ENCODE data around the gene INSYN2B. TPM values are rescaled to one million over a fixed set of nuclear protein-coding genes. Genes with fewer than 3 reads are reported as not detected.

INSYN2B gene
- total RNA-seq (not detected), total RNA-seq (0 to 0.12 (median 0) reads per million in 29 experiments)
- not detected for total RNA-seq (2013)

DNA sequence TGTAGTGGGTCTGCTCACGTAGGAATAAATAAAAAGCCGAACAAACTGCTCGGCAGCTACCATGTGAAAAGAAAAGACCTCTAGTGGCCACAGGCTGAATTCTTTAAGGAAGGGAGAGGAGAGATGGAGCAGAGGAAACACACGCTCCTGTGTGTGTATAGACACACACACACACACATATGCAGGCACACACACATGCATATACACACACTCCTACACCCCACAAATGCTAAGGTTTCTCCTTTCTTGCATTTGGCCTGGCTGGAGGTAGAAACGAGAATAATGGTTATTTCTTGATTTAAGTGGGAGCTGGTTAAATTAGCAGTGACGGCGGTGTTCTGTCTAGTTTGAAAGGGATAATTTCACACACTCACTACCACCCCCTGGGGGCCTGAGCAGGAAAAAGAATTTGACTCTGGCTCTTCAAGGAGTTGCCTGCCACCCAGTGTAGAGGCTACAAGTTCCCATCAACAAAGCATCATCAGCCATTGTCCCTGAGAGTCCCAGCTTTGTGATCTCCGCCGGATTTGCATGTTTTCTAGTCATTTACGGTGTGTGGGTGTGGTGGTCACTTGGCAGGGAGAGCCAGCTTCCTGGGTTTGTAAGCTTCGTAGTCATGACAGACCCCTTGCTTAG lies at the start of gene INSYN2B:
Gene INSYN2B, minus strand, starts transcription at position 78 of the 636 bp plus-strand sequence. CDS start 96,597 bp downstream, outside the sequence.
- H3K4me3 Mint-ChIP-seq: no peak within 1 kb of the TSS
- Histone ChIP-seq H3K4me3 (ENCODE audit: control insufficient read depth in 1 of 2, extremely low read depth in 1 of 2, low read length in 1 of 2) (no peak within 1 kb of the TSS), H3K27me3 (replicated peaks in 1 of 2; ENCODE audit: control insufficient read depth in 2 of 2, extremely low read depth in 1 of 2, insufficient read depth in 2 of 2, low read length in 1 of 2) (no peaks in the 10 kb centered on the region), H3K4me1 (ENCODE audit: control insufficient read depth in 1 of 2, extremely low read depth in 1 of 2, insufficient read depth in 2 of 2, low read length in 2 of 2) (no peaks in the 10 kb centered on the region), H3K36me3 (ENCODE audit: control insufficient read depth in 2 of 2, extremely low read depth in 1 of 2, insufficient read depth in 1 of 2, low read length in 1 of 2) (peaks cover 9 to 40% of the 10 kb centered on the region in 2 donors), H3K9me3 (no peaks in the 10 kb centered on the region), H3K27ac (ENCODE audit: low read length) (no peak within 1 kb of the TSS)
- no peaks in the 10 kb centered on the region for H3K4me1 Mint-ChIP-seq
- H3K36me3 Mint-ChIP-seq: peaks cover 37% of the 10 kb centered on the region
- WGBS (ENCODE audit: insufficient coverage): 100% methylated on average over 2 of the region's 11 CpGs
- peak in 3 of 35 experiments; percentile 4 to 6 (median 5) for DNase-seq
- CTCF ChIA-PET: no interaction called here
- no peaks in the 10 kb centered on the region for H3K27me3 Mint-ChIP-seq
- POLR2A ChIA-PET: interaction anchor here in 1 of 2 donors (0.6 kb wide), 1 partner anchor 131 kb away, joined by 3 read pairs; no protein-coding TSS in a partner anchor
- no peaks in the 10 kb centered on the region for H3K9me3 Mint-ChIP-seq
- no peak within 1 kb of the TSS for H3K27ac Mint-ChIP-seq
- no peak for ATAC-seq (replicated peaks in 1 of 4)

DNA sequence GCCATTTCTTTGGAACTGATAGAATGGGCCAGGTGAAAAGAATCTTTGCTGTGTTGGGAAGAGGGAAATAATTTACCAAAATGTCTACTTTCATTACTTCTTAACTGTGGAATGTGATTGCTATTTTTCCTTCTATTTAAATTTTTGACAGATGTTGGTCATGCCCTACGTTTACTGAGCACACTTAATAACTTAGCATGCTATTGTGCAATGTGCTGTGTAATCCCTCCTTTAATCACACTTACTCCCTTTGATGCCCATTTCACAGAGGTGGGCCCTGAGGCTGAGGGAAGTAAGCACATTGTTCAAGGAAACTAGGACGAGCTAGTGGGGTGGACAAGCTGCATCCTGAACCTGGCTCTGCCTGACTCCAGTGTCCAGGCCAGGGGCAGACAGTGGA lies 47.8 kb upstream of the INSYN2B start:
- Mint-ChIP-seq H3K9me3 (no peaks in the 10 kb centered on the region), H3K27ac (no peak overlapping the region)

DNA sequence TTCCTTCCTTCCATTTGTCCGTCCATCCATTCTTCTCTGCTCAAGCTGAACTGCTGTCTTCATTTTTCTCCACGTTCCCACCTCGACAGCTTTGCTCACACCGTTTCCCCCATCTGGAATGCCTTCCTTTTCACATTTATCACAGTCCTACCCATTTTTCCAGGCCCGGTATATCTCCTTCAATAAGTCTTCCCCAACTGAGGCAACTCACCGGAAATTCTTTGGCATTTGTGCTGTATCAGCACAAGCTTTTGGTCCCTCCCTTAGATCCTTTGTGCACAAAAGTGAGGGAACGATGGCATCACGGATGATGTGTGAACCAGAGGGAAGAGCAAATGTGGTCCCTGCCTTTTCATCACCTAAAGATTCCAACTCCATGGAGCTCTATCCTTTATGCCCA lies 45.6 kb upstream of the INSYN2B start:
- H3K4me1 Mint-ChIP-seq: peaks cover 0 to 4% (median 0%) of the 10 kb centered on the region in 3 donors
- H3K27ac Mint-ChIP-seq: no peak overlapping the region
- no peaks in the 10 kb centered on the region for H3K9me3 Mint-ChIP-seq
- H3K27me3 ChIP-seq (replicated peaks in 1 of 2; ENCODE audit: control insufficient read depth in 2 of 2, extremely low read depth in 1 of 2, insufficient read depth in 2 of 2, low read length in 1 of 2): no peaks in the 10 kb centered on the region
- peaks cover 12 to 85% of the 10 kb centered on the region in 2 donors for H3K36me3 ChIP-seq (ENCODE audit: control insufficient read depth in 2 of 2, extremely low read depth in 1 of 2, insufficient read depth in 1 of 2, low read length in 1 of 2)
- CTCF ChIA-PET: no interaction called here
- H3K27ac ChIP-seq (ENCODE audit: low read length): no peak overlapping the region
- no peak overlapping the region for H3K4me3 ChIP-seq (ENCODE audit: control insufficient read depth in 1 of 2, extremely low read depth in 1 of 2, low read length in 1 of 2)
- no peaks in the 10 kb centered on the region for H3K9me3 ChIP-seq
- no peak overlapping the region for H3K4me3 Mint-ChIP-seq
- no peaks in the 10 kb centered on the region for H3K4me1 ChIP-seq (ENCODE audit: control insufficient read depth in 1 of 2, extremely low read depth in 1 of 2, insufficient read depth in 2 of 2, low read length in 2 of 2)
- DNase-seq: no peak
- POLR2A ChIA-PET: interaction anchor here in 1 of 2 donors (0.6 to 0.7 kb wide), 2 partner anchors 32 to 563 kb away, joined by 3 to 4 read pairs; no protein-coding TSS in a partner anchor
- ATAC-seq (replicated peaks in 1 of 4): no peak
- no peaks in the 10 kb centered on the region for H3K27me3 Mint-ChIP-seq
- H3K36me3 Mint-ChIP-seq: peaks cover 88% of the 10 kb centered on the region
- 92% methylated on average over 5 of the region's 8 CpGs for WGBS (ENCODE audit: insufficient coverage)

More for the DNA sequence above, 47.8 kb upstream of the INSYN2B start:
- H3K4me1 ChIP-seq (ENCODE audit: control insufficient read depth in 1 of 2, extremely low read depth in 1 of 2, insufficient read depth in 2 of 2, low read length in 2 of 2): no peaks in the 10 kb centered on the region
- Mint-ChIP-seq H3K4me3 (no peak overlapping the region), H3K36me3 (peaks cover 81% of the 10 kb centered on the region), H3K27me3 (no peaks in the 10 kb centered on the region), H3K4me1 (peaks cover 0 to 4% (median 0%) of the 10 kb centered on the region in 3 donors)
- no peaks in the 10 kb centered on the region for H3K27me3 ChIP-seq (replicated peaks in 1 of 2; ENCODE audit: control insufficient read depth in 2 of 2, extremely low read depth in 1 of 2, insufficient read depth in 2 of 2, low read length in 1 of 2)
- DNase-seq: no peak
- no peaks in the 10 kb centered on the region for H3K9me3 ChIP-seq
- POLR2A ChIA-PET: no interaction called here
- no peak overlapping the region for H3K27ac ChIP-seq (ENCODE audit: low read length)
- CTCF ChIA-PET: no interaction called here
- no peak overlapping the region for H3K4me3 ChIP-seq (ENCODE audit: control insufficient read depth in 1 of 2, extremely low read depth in 1 of 2, low read length in 1 of 2)
- ATAC-seq (replicated peaks in 1 of 4): no peak
- 100% methylated on average over 1 of the region's 2 CpGs for WGBS (ENCODE audit: insufficient coverage)
- peaks cover 6 to 83% of the 10 kb centered on the region in 2 donors for H3K36me3 ChIP-seq (ENCODE audit: control insufficient read depth in 2 of 2, extremely low read depth in 1 of 2, insufficient read depth in 1 of 2, low read length in 1 of 2)

DNA sequence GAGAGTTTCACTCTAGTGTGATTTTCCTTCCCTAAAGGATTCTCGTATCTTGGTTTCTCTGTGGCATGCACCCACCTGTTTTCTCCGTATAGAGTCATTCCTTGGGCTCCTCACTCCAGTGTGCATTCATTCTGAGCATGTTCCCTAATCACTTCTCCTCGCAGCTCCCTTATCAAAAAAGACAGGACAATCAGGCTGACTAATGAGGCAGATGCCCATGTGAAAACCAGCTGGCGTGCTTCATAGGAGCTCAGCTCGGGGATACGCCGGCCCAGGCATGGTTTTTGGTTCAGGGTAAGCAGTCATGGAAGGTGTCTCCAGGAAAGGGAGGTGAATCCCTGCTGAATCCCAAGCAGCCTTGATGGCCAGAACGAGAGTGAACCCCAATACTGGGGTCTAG lies 41.2 kb upstream of the INSYN2B start:
- ChIA-PET POLR2A (no interaction called here), CTCF (no interaction called here)
- Mint-ChIP-seq H3K9me3 (no peaks in the 10 kb centered on the region), H3K27ac (no peak overlapping the region), H3K4me3 (no peak overlapping the region), H3K36me3 (peaks cover 82% of the 10 kb centered on the region), H3K27me3 (no peaks in the 10 kb centered on the region), H3K4me1 (no peaks in the 10 kb centered on the region)
- no peaks in the 10 kb centered on the region for H3K4me1 ChIP-seq (ENCODE audit: control insufficient read depth in 1 of 2, extremely low read depth in 1 of 2, insufficient read depth in 2 of 2, low read length in 2 of 2)
- H3K27ac ChIP-seq (ENCODE audit: low read length): no peak overlapping the region
- no peaks in the 10 kb centered on the region for H3K9me3 ChIP-seq
- ATAC-seq (replicated peaks in 1 of 4): no peak
- WGBS (ENCODE audit: insufficient coverage): 100% methylated on average over 2 of the region's 8 CpGs
- H3K4me3 ChIP-seq (ENCODE audit: control insufficient read depth in 1 of 2, extremely low read depth in 1 of 2, low read length in 1 of 2): no peak overlapping the region
- H3K36me3 ChIP-seq (ENCODE audit: control insufficient read depth in 2 of 2, extremely low read depth in 1 of 2, insufficient read depth in 1 of 2, low read length in 1 of 2): peaks cover 10 to 87% of the 10 kb centered on the region in 2 donors
- H3K27me3 ChIP-seq (replicated peaks in 1 of 2; ENCODE audit: control insufficient read depth in 2 of 2, extremely low read depth in 1 of 2, insufficient read depth in 2 of 2, low read length in 1 of 2): no peaks in the 10 kb centered on the region
- DNase-seq: no peak

DNA sequence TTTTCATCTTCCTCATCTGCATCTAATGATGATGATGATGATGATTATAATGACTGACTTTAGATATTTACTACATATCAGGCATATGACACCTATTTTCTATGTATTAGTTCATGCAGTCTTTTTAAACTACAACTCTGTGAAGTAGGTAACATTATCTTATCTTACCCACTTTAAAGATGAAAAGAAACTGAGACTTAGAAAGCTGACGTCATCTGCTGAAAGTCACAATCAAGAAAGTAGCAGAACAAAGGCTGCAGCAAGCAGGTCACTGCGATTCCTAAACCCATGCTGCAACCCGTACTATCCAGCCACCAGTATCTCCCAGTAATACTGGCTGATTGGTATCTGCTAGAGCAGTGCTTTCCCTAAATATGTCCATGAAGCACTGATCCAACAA lies 40.1 kb upstream of the INSYN2B start:
- H3K4me1 ChIP-seq (ENCODE audit: control insufficient read depth in 1 of 2, extremely low read depth in 1 of 2, insufficient read depth in 2 of 2, low read length in 2 of 2): no peaks in the 10 kb centered on the region
- H3K36me3 ChIP-seq (ENCODE audit: control insufficient read depth in 2 of 2, extremely low read depth in 1 of 2, insufficient read depth in 1 of 2, low read length in 1 of 2): peaks cover 6 to 85% of the 10 kb centered on the region in 2 donors
- 94% methylated on average over 3 of the region's 3 CpGs for WGBS (ENCODE audit: insufficient coverage)
- H3K27me3 ChIP-seq (replicated peaks in 1 of 2; ENCODE audit: control insufficient read depth in 2 of 2, extremely low read depth in 1 of 2, insufficient read depth in 2 of 2, low read length in 1 of 2): no peaks in the 10 kb centered on the region
- ChIA-PET CTCF (no interaction called here), POLR2A (no interaction called here)
- no peaks in the 10 kb centered on the region for H3K9me3 Mint-ChIP-seq
- ATAC-seq (replicated peaks in 1 of 4) (no peak), DNase-seq (no peak)
- peaks cover 77% of the 10 kb centered on the region for H3K36me3 Mint-ChIP-seq
- H3K27me3 Mint-ChIP-seq: no peaks in the 10 kb centered on the region
- no peaks in the 10 kb centered on the region for H3K9me3 ChIP-seq
- H3K4me3 Mint-ChIP-seq: no peak overlapping the region
- H3K27ac ChIP-seq (ENCODE audit: low read length): no peak overlapping the region
- H3K4me3 ChIP-seq (ENCODE audit: control insufficient read depth in 1 of 2, extremely low read depth in 1 of 2, low read length in 1 of 2): no peak overlapping the region
- no peaks in the 10 kb centered on the region for H3K4me1 Mint-ChIP-seq
- no peak overlapping the region for H3K27ac Mint-ChIP-seq

- 91% methylated on average over 9 of the region's 11 CpGs for WGBS (ENCODE audit: insufficient coverage)
- no peak overlapping the region for H3K27ac ChIP-seq (ENCODE audit: low read length)
- DNase-seq (no peak), ATAC-seq (replicated peaks in 1 of 4) (no peak)
- H3K36me3 ChIP-seq (ENCODE audit: control insufficient read depth in 2 of 2, extremely low read depth in 1 of 2, insufficient read depth in 1 of 2, low read length in 1 of 2): peaks cover 9 to 54% of the 10 kb centered on the region in 2 donors
- H3K9me3 ChIP-seq: no peaks in the 10 kb centered on the region
- no peak overlapping the region for H3K4me3 ChIP-seq (ENCODE audit: control insufficient read depth in 1 of 2, extremely low read depth in 1 of 2, low read length in 1 of 2)
- Mint-ChIP-seq H3K9me3 (no peaks in the 10 kb centered on the region), H3K27me3 (no peaks in the 10 kb centered on the region), H3K36me3 (peaks cover 76% of the 10 kb centered on the region), H3K4me3 (no peak overlapping the region), H3K4me1 (no peaks in the 10 kb centered on the region), H3K27ac (no peak overlapping the region)
- ChIA-PET POLR2A (no interaction called here), CTCF (no interaction called here)
- no peaks in the 10 kb centered on the region for H3K4me1 ChIP-seq (ENCODE audit: control insufficient read depth in 1 of 2, extremely low read depth in 1 of 2, insufficient read depth in 2 of 2, low read length in 2 of 2)
- H3K27me3 ChIP-seq (replicated peaks in 1 of 2; ENCODE audit: control insufficient read depth in 2 of 2, extremely low read depth in 1 of 2, insufficient read depth in 2 of 2, low read length in 1 of 2): no peaks in the 10 kb centered on the region
Observed at GRCh38 chr5:170012622-170013021, 32.3 kb upstream of the INSYN2B start.
